ENCODE data around the gene GSG1L. TPM values are rescaled to one million over a fixed set of nuclear protein-coding genes. Genes with fewer than 3 reads are reported as not detected.

The GSG1L gene
- total RNA-seq, 1 experiment from 2014 or later, result not detected

DNA sequence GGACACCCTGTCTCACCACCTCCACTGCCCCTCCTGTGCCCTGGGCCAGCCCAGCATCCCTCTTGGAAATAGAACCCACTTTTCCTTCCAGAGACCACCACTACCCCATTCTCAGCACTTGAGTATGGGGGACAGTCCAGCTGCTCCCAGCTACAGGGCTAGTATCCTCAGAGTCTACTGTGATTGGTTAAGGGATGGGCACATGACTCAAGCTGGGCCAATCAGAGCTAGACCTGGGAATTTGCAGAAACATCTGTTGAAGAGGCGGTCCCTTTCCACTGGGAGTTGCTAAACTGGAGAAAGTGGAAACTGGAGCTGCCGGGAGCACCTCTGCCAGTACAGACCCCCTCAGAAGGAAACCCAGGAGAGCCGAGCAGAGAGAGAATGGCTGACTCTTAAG lies 156.6 kb downstream of the GSG1L start:
- ChIA-PET CTCF (no interaction called here), POLR2A (ENCODE audit: unreplicated experiment) (no interaction called here)
- Histone ChIP-seq H3K36me3 (ENCODE audit: low read depth) (no peaks in the 10 kb centered on the region), H4K20me1 (ENCODE audit: insufficient read depth) (no peaks in the 10 kb centered on the region), H3K4me1 (replicated peaks; ENCODE audit: insufficient read depth) (no peaks in the 10 kb centered on the region), H2AFZ (no peak overlapping the region), H3K27me3 (ENCODE audit: insufficient read depth, low read depth) (peaks cover 77% of the 10 kb centered on the region), H3K27ac (no peak overlapping the region), H3K4me2 (no peak overlapping the region), H3K9me2 (ENCODE audit: insufficient read depth) (no peaks in the 10 kb centered on the region), H3K79me2 (ENCODE audit: low read depth) (no peaks in the 10 kb centered on the region), H3K9me3 (ENCODE audit: insufficient read depth, low read depth) (no peaks in the 10 kb centered on the region), H3F3A (ENCODE audit: insufficient read depth, low read depth) (no peaks in the 10 kb centered on the region), H3K4me3 (no peak overlapping the region)
- intact Hi-C loops (cut with micrococcal nuclease; ENCODE audit: unreplicated experiment), result no loop called here
- BruUV-seq (replicated peaks), result no TSS peak
- TF ChIP-seq, protein P1, sequence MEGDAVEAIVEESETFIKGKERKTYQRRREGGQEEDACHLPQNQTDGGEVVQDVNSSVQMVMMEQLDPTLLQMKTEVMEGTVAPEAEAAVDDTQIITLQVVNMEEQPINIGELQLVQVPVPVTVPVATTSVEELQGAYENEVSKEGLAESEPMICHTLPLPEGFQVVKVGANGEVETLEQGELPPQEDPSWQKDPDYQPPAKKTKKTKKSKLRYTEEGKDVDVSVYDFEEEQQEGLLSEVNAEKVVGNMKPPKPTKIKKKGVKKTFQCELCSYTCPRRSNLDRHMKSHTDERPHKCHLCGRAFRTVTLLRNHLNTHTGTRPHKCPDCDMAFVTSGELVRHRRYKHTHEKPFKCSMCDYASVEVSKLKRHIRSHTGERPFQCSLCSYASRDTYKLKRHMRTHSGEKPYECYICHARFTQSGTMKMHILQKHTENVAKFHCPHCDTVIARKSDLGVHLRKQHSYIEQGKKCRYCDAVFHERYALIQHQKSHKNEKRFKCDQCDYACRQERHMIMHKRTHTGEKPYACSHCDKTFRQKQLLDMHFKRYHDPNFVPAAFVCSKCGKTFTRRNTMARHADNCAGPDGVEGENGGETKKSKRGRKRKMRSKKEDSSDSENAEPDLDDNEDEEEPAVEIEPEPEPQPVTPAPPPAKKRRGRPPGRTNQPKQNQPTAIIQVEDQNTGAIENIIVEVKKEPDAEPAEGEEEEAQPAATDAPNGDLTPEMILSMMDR (conservative IDR thresholded peaks at IDR 0.05), result no peak
- no peak for TF ChIP-seq EZH2 (IDR thresholded peaks at IDR 0.05; ENCODE audit: low read depth)
- no peak for DNase-seq

DNA sequence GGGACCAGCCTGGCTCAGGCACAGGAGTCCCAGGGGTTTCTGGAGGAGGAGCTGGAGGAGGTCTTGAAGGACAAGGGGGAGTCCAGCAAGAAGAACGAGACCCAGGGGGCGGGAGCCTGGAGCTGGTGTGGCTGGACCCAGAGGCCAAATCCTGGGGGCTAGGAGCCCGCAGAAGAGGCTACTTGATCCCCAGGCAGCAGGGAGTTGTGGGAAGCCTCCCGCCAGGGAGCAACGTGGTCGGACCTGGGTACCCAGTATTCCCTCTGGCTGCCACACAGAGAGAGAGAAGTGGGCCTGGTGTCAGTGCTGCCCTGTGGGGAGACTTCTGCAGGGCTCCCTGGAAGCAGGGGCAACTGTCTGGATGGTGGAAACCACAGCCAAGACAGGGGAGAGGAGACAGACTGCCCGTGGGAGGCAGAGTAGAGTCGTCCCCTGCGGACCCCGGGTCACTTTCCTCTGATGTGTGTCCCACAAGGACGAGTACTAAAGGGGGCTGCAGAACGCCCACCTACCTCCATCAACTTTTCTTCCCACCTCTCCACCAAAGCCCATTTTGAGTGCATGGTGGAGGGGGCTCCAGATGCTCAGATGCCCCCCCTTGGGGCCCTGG lies 160.4 kb downstream of the GSG1L start:
- BruUV-seq (replicated peaks), result no TSS peak
- no peak for DNase-seq
- POLR2A ChIA-PET (ENCODE audit: unreplicated experiment), result no interaction called here
- TF ChIP-seq, protein P1 (conservative IDR thresholded peaks at IDR 0.05), result no peak
- TF ChIP-seq EZH2 (IDR thresholded peaks at IDR 0.05; ENCODE audit: low read depth), result no peak
- Histone ChIP-seq H4K20me1 (ENCODE audit: insufficient read depth) (no peaks in the 10 kb centered on the region), H3K4me1 (replicated peaks; ENCODE audit: insufficient read depth) (no peaks in the 10 kb centered on the region), H3K4me2 (no peak overlapping the region), H3K27me3 (ENCODE audit: insufficient read depth, low read depth) (peaks cover 96% of the 10 kb centered on the region), H3K36me3 (ENCODE audit: low read depth) (no peaks in the 10 kb centered on the region), H3K9me2 (ENCODE audit: insufficient read depth) (no peaks in the 10 kb centered on the region), H3K79me2 (ENCODE audit: low read depth) (no peaks in the 10 kb centered on the region), H2AFZ (no peak overlapping the region), H3K9me3 (ENCODE audit: insufficient read depth, low read depth) (no peaks in the 10 kb centered on the region), H3K4me3 (no peak overlapping the region), H3K27ac (no peak overlapping the region), H3F3A (ENCODE audit: insufficient read depth, low read depth) (no peaks in the 10 kb centered on the region)
- CTCF ChIA-PET, result no interaction called here
- intact Hi-C loops (cut with micrococcal nuclease; ENCODE audit: unreplicated experiment), result no loop called here

DNA sequence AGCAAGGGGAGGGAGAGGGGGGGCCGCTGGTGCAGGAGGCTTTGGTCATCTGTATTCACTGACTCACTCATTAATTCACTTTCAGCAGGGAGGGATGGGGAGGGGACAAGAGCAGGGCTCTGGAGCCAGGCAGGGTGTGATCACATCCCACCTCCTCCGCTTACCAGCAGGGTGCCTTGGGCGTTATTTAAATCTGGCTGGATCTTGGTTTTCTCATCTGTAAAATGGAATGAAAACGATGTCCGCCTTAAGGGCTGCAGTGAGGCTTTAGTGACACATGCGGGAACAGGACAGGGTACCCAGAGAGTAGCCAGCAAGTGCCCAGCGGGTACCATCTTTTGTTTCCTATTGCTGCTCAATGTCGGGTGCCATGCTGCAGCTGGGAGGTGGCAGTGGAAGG lies 161.0 kb downstream of the GSG1L start:
- H4K20me1 ChIP-seq (ENCODE audit: insufficient read depth), result no peaks in the 10 kb centered on the region
- no peaks in the 10 kb centered on the region for H3K9me2 ChIP-seq (ENCODE audit: insufficient read depth)
- intact Hi-C loops (cut with micrococcal nuclease; ENCODE audit: unreplicated experiment), result no loop called here
- BruUV-seq (replicated peaks), result no TSS peak
- DNase-seq, result no peak
- no peak overlapping the region for H3K4me3 ChIP-seq
- no peaks in the 10 kb centered on the region for H3K4me1 ChIP-seq (replicated peaks; ENCODE audit: insufficient read depth)
- H3K36me3 ChIP-seq (ENCODE audit: low read depth), result no peaks in the 10 kb centered on the region
- H3K27me3 ChIP-seq (ENCODE audit: insufficient read depth, low read depth), result peaks cover 95% of the 10 kb centered on the region
- no peak overlapping the region for H2AFZ ChIP-seq
- no peaks in the 10 kb centered on the region for H3K9me3 ChIP-seq (ENCODE audit: insufficient read depth, low read depth)
- TF ChIP-seq, protein P1 (conservative IDR thresholded peaks at IDR 0.05), result no peak
- TF ChIP-seq EZH2 (IDR thresholded peaks at IDR 0.05; ENCODE audit: low read depth), result 0 out of 2 replicates have a peak, but pooled peaks have one; percentile 79
- H3K4me2 ChIP-seq, result no peak overlapping the region
- H3K27ac ChIP-seq, result no peak overlapping the region
- H3K79me2 ChIP-seq (ENCODE audit: low read depth), result no peaks in the 10 kb centered on the region
- H3F3A ChIP-seq (ENCODE audit: insufficient read depth, low read depth), result no peaks in the 10 kb centered on the region
- CTCF ChIA-PET, result no interaction called here
- POLR2A ChIA-PET (ENCODE audit: unreplicated experiment), result no interaction called here

Measured in PC-9 (cell line).